Spleen (tissue), 7 donors: ENCODE measurements around the gene ABHD17C.

Experiments used
- CTCF ChIP-seq, 11 experiments: fragments of 200-600 bp in 7 of 11; fragments of 450-650 bp in 4 of 11; sonication (generic) in 4 of 11; IDR thresholded peaks in 8 of 11; conservative IDR thresholded peaks in 3 of 11; 1 replicate in 7 of 11; 2 replicates in 4 of 11; pipeline versions ENCODE4 v1.4.0 to v1.8.0; 2016 to 2021; ENCODE audit warnings: antibody characterized with exemption in 11 of 11, inconsistent platforms in 4 of 11, mild to moderate bottlenecking in 1 of 11
- POLR2A ChIP-seq, 3 donors: fragments of 450-650 bp; IDR thresholded peaks; one replicate each; pipeline ENCODE4 v1.5.1; 2017; ENCODE audit warnings: antibody characterized with exemption in 3 of 3, mild to moderate bottlenecking in 1 of 3
- POLR2AphosphoS5 ChIP-seq, 3 donors: sonication (generic); formaldehyde crosslinking; IDR thresholded peaks; one replicate each; pipeline ENCODE4 v1.5.1; 2017; ENCODE audit warnings: antibody characterized with exemption in 3 of 3
- donor health status: DM: no; HTN: no; CAD: no; lungs with moderate emphysema.
- donor health status: DM: no; HTN: no; CAD: no.
- donor health status: DM: no; HTN: no; CAD: no.

- no peak for TF ChIP-seq CTCF (IDR thresholded peaks at IDR 0.05 in 8 of 11, conservative IDR thresholded peaks at IDR 0.05 in 3 of 11)
- no peak for TF ChIP-seq POLR2A (IDR thresholded peaks at IDR 0.05)
- no peak for TF ChIP-seq POLR2AphosphoS5 (IDR thresholded peaks at IDR 0.05)
Observed at GRCh38 chr15:80739919-80740318, 44.8 kb downstream of the ABHD17C start.
